ENCODE data around the gene CTRB1.

CTRB1 gene

DNA sequence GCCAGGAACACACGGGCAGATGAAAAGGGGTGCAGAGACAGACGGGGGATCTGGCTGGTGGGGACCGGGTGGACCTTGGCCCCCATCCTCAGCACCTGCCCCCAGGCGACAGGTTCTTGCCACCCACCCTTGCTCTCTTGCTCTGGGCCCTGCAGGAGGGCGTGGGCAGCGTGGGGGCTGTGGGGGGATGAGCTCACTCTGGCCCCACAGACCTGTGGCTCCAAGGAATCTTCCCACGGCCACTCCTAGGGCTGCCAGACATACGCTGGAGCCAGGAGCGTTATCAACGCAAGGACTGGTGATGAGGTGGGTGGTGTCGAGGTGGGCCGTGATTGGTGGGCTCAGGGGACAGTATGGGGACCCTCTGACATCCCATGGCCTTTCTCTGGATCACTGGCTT is 6.3 kb downstream of the CTRB1 start:
- FAIRE-seq, result no peak
- DNase-seq (ENCODE audit: low spot score), result no peak

DNA sequence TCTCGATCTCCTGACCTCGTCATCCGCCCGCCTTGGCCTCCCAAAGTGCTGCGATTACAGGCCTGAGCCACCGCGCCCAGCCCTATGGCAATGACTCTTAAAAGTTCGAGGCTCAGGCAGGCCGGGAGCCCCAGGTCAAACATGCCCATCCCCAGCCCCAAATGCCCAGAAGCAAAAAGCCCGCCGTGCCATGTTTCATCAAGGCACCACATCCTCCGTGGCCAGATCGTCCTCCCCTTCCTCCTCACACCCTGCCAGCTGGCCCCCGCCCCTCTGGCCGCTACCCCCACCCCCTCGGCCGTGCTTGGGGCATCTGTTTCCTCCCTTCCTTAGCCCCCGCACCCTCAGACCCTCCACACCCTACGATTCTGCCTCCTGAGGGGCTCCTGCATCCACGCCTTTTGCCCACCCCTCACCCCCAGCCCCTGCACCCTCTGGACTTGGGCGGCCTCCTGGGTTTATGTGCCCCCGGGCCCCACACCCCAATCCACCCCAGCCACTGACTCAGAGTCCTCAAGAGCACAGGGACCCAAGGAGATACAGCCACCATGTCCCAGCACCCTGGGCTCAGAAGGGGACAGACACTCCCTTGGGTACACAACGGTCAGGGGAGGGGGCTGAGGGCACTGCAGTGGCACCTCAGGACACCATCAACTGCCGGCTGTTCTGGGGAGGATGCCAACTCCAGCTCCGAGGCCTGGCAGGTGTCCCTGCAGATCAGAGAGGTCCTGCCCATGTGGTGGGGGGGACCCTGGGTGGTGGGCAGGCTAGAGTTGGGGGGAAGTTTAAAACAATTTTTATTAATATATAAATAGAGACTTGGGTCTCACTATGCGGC is 7.1 kb downstream of the CTRB1 start:
- no peak for DNase-seq (ENCODE audit: low spot score)
- no peak for FAIRE-seq

DNA sequence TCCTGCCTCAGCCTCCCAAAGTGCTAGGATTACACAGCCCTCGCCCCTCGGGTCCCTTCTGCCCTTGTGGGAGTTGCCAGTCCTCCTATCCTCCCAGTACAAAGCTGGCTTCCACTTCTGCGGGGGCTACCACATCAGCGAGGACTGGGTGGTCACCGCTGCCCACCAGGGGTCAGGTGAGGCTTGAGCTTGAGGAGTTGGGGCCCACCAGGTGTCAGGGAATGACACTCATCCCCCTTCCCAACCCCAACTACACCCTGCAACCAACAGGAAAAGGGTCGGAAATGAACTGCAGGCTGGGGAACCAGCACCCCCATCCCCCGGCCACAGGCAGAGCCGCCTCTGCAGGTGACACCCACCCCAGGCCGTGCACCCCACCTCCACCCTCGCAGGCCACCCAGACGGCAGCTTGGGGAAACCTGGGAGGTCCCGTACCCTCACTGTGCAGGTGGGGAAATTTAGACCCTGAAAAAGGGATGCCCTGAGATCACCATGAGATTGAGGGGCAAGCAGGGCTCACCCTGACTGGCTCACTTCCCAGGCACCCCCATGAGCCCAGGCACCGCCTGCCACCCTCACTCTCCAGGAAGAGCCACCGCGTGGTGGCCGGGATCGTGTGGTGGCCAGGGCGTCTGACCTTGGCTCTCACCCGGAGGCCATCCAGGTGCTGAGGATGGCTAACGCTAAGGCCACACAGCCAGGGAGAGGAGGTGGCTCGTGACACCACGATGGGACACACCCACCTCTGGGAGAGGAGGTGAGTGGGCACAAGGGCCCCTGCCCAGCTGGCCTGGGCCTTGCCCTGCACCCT is 8.0 kb downstream of the CTRB1 start:
- no peak for DNase-seq (ENCODE audit: low spot score)
- no peak for FAIRE-seq

DNA sequence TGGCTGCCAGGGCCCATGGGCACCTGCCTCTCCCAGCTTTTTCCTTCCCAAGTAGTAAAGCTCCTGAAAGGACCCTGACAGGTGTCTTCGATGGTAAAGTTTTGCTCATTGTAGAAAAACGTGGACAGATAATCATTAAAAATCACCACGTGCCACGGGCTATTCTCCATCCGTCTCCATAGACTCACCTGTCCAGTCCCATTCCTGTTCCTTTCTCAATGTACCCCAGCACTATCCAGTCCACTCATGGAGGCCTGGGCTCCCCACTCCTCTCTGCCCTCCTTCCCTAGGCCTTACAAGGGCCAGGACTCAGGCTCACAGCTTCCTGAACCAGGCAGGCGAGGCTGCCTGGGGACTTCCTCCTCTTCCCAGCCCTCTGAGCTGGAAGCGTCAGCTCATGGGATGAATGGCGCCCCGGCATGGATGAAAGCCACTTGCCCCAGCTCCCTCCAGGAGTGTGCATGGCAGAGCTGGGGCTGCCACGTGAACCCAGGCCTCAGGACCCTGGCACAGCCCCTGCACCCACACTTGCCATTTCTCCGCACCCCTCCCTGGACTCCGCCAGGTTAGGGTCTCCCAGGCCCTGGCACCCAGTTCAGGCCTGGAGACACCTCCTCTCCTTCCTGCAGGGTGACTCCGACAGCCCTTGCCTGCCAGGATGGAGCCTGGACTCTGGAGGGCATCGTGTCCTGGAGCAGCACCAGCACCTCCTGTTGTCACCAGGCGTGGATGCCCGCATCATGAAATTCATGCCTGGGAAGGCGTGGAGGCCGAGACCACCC is 8.8 kb downstream of the CTRB1 start:
- DNase-seq (ENCODE audit: low spot score), result no peak
- FAIRE-seq, result no peak

DNA sequence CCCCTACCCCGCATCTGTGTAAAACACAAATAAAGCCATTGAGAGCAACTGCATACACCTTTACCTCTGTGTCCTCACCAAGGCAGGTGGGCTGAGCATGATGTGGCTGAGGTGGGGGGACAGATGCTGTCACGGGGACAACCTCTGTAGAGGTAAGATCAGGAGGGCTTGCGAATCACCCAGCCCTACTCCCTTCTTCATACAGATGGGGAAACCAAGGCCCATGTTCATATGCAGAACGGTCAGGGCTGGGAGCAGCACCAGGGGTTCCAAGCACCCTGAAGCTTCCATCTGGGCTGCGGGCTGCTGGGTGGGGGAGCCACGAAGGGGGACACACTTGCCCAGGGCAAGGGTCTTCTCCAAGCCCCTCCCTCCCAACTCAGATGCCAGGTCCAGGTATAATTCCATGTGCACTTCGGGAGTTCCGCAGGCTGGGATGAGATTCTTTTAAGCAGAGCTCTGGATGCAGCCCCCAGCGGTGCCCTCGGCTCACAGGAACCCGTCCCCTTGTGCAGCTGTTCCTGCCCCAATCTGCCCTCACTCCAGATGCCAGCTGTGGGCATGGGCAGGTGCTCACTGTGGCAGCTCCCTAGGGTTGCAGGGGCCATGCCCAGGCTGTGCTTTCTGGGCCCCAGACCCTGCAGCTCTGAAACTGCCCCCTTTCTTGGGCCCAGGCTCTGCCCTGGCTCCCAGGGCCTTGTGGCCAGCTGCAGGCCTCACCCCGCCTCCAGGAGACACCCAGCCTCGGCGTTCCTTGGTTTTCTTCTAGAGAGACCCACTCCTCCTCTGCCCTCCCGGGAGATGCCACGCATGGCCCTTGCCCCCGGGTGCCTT is 9.6 kb downstream of the CTRB1 start:
- DNase-seq (ENCODE audit: low spot score) (no peak), FAIRE-seq (no peak)

DNA sequence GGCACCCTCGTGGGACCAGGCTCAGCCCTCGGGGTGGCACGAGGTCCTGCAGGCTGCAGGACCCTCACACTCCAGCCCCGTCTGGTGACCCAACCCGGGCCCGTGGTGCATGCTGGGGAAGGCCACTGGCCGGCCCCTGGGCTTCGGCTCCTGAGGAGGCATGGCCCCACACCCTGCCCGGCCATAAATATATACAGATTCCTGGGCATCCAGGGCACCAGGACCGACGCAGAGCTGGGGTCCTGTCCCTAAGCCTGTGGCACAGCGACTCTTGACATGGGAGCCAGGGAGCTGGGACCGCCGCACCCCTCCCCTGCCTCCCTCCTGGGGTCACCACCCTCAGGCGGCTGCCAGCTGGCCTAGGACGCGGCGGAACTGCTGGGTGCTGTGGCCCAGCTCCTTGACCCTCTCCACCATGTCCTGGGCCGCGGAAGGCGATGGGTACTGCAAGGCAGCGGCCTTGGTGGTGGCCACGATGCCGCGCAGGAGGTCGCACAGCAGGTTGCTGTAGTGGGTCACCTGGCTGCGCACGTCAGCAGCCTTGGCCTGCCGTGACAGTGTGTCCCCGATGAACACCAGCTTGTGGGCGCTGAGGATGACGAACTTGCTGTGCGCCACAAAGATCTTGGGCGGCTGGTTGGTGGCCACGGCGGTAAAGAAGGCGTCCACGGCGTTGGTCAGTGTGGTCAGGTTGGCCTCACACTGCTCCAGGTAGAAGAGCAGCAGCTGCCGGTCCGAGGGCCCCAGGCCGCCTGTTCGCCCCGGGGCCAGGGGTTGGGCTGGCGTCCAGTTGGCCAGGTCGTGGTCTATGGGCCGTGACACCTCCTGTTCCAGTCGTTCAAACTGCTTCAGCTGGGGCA is 10.6 kb downstream of the CTRB1 start:
- FAIRE-seq (no peak), DNase-seq (ENCODE audit: low spot score) (no peak)

DNA sequence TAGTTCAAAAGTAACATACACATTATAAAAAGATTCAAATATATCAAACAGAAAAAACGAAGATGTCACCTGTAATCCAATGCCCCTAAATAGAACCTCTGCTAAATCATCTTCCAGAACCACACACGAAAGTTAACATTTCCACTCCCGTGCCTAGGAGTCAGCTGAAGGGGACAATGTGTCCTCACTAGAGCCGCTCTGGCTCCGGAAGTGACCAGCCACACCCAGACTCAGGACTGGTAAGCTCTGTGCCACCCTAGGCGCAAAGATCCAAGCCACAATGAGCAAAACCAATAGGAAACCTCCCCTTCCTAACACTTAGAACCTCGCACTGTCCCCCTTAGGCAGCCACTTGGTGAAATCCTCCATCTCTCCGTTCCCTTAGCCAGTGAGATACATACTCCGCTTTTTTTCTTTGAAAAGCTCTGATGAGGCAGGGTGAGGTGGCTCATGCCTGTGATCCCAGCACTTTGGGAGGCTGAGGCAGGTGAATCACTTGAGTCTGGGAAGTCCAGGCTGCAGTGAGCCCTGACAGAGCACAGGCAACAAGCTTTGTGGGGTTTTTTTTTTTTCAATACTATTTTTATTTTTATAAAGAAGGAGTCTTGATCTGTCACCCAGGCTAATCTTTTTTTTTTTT is 11.8 kb downstream of the CTRB1 start:
- no peak for FAIRE-seq

DNA sequence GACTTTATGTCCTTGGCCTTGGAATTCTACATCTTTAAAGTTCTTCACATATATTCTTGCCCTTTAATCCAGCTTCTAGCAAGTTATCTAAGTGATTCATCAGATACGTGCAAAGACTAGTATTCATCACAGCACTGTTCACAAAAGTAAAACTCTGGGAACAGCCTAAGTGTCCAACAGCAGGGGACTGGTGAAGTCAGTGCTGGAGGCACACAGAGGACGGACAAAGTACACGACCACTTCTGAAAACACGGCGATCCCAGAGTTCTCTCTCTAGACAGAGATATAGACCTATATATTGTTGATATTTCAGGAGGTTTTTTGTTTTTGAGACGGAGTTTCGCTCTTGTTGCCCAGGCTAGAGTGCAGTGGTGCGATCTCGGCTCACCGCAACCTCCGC is 12.8 kb downstream of the CTRB1 start:
- DNase-seq (ENCODE audit: low spot score) (no peak), FAIRE-seq (no peak)

More for the DNA sequence above, 11.8 kb downstream of the CTRB1 start:
- DNase-seq (ENCODE audit: low spot score), result no peak

DNA sequence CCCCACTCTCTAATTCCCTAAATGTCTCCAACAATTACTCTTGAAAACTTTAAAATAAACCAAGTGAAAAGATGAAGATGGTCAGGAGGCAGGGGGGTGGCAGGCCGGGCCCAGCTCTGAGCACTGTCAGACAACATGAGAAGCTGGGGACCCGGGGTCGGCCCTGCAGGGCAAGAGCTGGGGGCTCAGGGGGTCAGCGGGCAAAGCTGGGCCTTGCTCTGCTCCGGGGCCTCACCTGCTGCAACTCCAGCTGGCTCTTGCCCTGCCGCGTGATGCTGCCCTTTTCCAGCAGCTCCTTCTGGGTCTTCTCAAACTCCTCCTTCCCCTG is 14.8 kb downstream of the CTRB1 start:
- DNase-seq (ENCODE audit: low spot score), result no peak
- no peak for FAIRE-seq

- DNase-seq (ENCODE audit: low spot score) (no peak), FAIRE-seq (no peak)
Observed at GRCh38 chr16:75234856-75235696, 16.3 kb downstream of the CTRB1 start.

DNA sequence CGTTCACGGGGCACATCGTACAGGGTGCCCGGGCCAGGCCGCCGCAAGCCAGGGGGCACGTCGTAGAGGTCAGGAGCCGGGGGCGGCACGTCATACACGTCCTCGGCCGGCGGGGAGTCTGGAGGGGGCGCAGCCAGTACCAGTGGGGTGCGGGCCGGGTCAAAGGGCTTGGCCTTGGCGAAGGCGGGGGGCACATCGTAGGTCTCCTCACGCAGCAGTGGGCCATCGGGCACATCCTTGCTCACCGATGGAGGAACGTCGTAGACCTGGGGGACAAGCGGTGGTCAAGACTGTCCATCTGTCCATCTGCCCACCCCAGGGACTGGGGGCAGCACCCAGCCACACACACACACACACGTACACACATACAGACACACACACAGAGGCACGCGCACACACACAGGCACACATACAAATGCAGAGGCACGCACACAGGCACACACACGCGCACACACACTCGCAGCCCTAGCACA is 17.0 kb downstream of the CTRB1 start:
- peak; percentile 52 for FAIRE-seq
- no peak for DNase-seq (ENCODE audit: low spot score)

- no peak for FAIRE-seq
- DNase-seq (ENCODE audit: low spot score), result no peak
Observed at GRCh38 chr16:75236232-75236631, 17.4 kb downstream of the CTRB1 start.

- FAIRE-seq (no peak), DNase-seq (ENCODE audit: low spot score) (no peak)
Observed at GRCh38 chr16:75236736-75237397, 18.1 kb downstream of the CTRB1 start.

GRCh38 chr16:75237398-75238131 is 18.8 kb downstream of the CTRB1 start:
- no peak for DNase-seq (ENCODE audit: low spot score)
- no peak for FAIRE-seq

DNA sequence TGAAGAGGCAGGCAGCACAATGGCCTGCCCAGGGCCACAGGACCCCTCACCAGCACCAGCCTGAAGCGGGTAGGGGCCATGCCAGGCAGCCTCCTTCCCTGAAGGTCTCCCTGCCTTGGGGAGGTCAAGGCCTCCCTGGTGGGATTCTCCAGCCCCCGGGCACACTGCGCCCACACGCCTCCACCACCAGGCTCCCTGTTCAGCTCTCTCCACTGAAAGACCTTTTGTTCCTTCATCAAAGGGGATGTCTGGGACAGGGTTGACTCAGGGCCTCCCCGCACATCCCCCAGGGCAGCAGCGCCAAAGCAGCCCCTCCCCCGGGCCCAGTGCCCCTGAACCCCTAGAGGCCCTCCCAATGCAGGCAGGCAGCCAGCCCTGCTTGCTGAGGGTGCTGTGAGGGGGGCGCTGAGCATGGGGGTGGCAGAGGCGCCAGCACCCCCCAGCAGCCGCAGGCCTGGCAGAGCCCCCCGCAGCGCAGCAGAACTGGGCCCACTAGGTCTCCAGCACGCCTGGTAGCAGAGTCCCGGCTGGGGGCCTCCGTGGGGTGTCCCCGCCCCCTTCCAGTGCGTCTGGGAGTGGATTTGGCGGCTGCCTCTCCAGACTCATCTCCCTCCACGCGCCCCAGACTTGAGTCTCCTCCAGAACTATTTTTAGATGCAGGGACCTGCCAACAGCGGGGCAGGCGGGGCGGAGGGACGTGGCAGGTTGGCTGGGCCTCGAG is 19.5 kb downstream of the CTRB1 start:
- peak; percentile 74 for DNase-seq (ENCODE audit: low spot score)

DNA sequence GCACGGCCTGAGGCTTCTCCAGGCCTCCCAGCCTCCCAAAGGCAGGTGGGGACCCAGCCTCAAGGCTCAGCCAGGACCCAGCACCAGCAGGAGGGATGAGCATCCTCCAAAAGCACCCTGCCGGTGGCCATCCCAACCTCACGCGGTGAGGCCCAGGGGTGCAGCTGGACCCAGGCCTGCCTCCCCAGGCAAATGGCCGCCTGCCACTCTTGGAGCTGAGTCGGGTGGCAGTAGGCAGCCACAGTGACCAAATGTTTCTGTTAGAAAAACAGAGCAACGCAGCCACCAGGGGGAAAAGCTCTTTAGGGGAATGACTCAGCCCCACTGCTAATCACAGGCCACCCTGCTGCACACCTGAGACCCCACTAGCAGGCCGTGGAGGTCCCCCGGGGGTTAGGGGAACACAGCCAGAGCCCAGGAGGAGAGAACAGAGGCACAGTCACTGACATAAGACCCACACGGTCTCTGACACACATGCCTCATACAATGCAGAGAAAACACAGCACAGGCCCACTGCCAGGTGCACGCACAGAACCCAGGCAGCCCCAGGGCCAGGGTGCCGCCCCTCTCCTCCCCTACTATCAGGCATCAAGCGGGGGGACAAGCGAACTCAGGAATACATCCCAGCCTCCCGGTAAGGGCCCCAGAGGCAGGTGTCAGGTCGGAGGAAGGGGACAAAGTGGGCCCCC is 20.2 kb downstream of the CTRB1 start:
- FAIRE-seq (no peak), DNase-seq (ENCODE audit: low spot score) (peak; percentile 40)

More for the DNA sequence above, 19.5 kb downstream of the CTRB1 start:
- no peak for FAIRE-seq
